HG03196 (cell line): Measurements from ENCODE around the gene ZNF485.
"Not testable (repeated sequence)": the region's sequence is repeated elsewhere in the genome, so short reads cannot be mapped to it uniquely, and the experiment has no call there.

Experiments
- ATAC-seq: cut with Tn5 transposase; IDR thresholded peaks from one replicate; pipeline ENCODE4 v1.9.1; 2021; ENCODE audit not compliant: unreplicated experiment

ZNF485 gene

GRCh38 chr10:43601576-43601975, 4.7 kb upstream of the ZNF485 start:
- ATAC-seq: not testable (repeated sequence)

DNA sequence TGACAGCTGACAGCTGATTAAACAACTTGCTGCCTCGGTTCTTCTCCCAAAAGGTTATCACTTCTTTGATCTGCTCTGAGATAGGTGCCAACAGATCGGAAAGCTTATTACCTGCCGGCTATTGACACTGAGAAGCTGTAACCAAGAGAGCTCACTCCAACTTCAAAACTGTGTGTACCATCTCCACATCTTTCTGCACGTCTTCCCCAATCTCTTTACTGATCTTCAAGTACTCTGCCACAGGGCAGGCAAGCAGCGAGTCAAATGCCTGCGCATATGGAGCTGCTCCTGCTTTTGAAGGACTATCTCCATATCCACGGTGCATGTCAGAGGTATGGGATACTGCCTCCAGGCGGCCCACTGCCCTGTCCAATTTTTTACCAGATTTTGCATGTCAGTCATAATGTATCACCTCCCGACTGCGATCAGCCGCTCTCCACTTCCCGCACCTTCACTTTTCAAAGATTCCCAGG, 352 bp upstream of the ZNF485 start:
- no peak for ATAC-seq

- ATAC-seq: no peak
Measured at GRCh38 chr10:43607199-43607573, 948 bp downstream of the ZNF485 start.

- no peak for ATAC-seq
Measured at GRCh38 chr10:43610636-43611035, 4.4 kb downstream of the ZNF485 start.

DNA sequence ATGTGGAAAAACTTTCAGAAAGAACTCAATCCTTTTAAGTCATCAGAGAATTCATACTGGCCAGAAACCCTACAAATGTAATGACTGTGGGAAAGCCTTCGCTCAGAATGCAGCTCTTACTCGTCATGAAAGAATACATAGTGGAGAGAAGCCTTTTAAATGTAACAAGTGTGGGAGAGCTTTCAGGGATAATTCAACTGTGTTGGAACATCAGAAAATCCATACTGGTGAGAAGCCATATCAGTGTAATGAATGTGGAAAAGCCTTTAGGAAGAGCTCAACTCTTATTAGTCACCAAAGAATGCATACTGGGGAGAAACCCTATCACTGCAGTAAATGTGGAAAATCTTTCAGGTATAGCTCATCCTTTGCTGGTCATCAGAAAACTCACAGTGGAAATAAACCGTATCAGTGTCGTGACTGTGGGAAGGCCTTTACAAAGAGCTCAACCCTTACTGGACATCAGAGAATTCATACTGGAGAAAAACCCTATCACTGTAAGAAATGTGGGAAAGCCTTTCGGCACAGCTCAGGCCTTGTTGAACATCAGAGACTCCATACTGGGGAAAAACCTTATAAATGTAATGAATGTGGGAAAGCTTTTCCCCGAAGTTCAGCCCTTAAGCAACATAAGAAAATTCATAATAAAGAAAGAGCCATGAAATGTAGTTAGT, 10.6 kb downstream of the ZNF485 start:
- no peak for ATAC-seq

- no peak for ATAC-seq
Measured at GRCh38 chr10:43619368-43619767, 13.1 kb downstream of the ZNF485 start.

GRCh38 chr10:43622038-43622437, 15.8 kb downstream of the ZNF485 start:
- ATAC-seq: no peak

- ATAC-seq: no peak
Measured at GRCh38 chr10:43623351-43623750, 17.1 kb downstream of the ZNF485 start.

DNA sequence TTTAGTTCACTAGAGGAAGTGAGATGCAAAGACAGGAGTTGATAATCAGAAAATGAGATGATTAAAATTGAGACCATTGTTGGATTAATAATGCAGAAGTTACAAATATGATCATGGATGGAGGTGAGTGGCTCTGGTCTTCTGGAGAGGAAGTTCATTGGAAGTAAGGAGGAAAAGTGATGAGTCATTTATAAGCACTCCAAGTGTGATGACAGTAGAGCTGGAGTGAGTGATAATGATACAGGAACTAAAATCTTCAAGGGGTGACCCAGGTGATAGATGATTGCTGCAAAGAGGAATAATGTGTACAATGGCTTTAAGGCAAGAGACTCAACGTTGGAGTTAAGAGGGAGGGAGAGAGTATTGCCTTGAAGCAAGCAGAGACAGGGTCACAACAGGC, 21.7 kb downstream of the ZNF485 start:
- no peak for ATAC-seq

GRCh38 chr10:43628956-43629355, 22.7 kb downstream of the ZNF485 start:
- ATAC-seq: no peak

DNA sequence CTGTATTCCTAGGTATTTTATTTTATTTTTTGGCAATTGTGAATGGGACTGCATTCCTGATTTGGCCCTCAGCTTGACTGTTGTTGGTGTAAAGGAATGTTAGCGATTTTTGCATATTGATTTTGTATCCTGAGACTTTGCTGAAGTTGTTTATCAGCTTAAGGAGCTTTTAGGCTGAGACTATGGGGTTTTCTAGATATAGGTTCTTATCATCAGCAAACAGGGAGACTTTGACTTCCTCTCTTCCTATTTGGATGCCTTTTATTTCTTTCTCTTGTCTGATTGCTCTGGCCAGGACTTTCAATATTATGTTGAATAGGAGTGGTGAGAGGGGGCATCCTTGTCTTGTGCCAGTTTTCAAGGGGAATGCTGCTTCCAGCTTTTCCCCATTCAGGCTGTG, 29.6 kb downstream of the ZNF485 start:
- not testable (repeated sequence) for ATAC-seq

DNA sequence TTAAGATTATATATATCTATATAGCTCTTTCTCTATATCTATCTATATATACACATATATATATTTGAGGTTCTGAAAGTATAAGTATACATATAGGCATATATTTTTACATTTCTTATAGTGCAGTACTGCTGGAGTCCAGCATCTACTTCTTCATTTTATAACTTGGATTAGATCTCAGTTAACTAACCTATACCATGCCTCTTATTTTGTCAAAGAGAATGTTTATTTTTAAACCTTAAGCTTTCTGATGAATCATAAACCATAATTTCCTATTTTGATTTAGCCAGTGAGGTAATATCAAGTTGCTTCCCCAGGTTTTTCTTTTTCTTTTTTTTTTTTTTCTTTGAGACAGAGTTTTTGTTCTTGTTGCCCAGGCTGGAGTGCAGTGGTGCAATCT, 34.4 kb downstream of the ZNF485 start:
- ATAC-seq: no peak

- ATAC-seq: no peak
Measured at GRCh38 chr10:43644252-43644651, 38.0 kb downstream of the ZNF485 start.

- ATAC-seq: no peak
Measured at GRCh38 chr10:43645866-43646265, 39.6 kb downstream of the ZNF485 start.

- ATAC-seq: no peak
Measured at GRCh38 chr10:43647576-43647975, 41.3 kb downstream of the ZNF485 start.

DNA sequence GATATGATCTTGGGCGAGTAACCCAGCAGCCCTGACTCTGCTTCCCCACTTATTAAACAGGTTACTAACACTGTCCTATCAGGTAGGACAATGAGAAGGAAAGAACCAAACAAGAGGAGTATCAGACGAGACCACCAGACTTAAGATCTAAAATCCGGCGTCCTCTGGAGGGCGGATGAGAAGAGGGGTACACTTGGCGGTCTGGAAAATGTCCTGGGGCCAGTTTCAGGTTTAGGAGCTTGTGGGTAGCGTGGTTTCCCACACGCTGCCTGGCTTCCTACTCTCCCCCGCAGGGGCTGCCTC, 41.8 kb downstream of the ZNF485 start:
- no peak for ATAC-seq

GRCh38 chr10:43648398-43649184, 42.4 kb downstream of the ZNF485 start, which contains the start of gene ZNF32:
ZNF32 (minus strand) TSS chr10:43648881; CDS start chr10:43646133, 2,748 bp downstream.
- peak; percentile 100 for ATAC-seq

GRCh38 chr10:43649185-43649523, 42.9 kb downstream of the ZNF485 start:
- peak; percentile 3 for ATAC-seq

DNA sequence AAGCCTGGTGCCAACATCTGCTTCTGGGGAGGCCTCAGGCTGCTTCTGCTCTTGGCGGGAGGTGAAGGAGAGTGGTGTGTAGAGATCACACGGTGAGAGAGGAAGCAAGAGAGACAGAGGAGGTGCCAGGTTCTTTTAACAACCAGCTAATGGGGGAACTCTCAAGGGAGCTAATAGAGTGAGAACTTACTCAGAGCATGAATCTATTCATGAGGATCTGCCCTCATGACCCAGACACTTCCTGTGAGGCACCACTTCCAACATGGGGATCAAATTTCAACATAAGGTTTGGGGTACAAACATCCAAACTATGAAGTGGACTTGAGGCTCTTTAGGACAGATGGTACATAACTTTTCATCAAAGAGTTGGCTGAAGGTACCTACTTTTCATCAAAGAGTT, 47.5 kb downstream of the ZNF485 start:
- no peak for ATAC-seq

DNA sequence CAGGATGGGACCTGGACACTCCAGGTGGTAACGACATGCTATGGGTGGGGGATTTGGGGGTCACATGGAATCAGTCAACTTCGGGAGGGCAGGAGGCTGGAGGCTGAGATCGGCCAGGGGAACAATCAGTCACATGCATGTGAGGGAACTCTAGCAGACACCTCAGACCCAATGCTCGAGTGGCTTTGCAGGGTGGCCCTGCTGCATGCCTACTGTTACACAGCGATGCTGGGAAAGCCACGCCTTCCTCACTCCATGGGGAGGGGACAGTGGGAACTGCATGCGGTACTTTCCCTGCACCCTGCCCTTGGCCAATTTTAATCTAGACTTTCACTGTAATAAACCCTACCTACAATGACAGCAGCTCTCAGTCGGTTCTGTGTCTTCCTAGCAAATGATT, 49.1 kb downstream of the ZNF485 start:
- ATAC-seq: no peak

- ATAC-seq: no peak
Measured at GRCh38 chr10:43658227-43658626, 52.0 kb downstream of the ZNF485 start.

GRCh38 chr10:43665054-43665453, 58.8 kb downstream of the ZNF485 start:
- no peak for ATAC-seq

DNA sequence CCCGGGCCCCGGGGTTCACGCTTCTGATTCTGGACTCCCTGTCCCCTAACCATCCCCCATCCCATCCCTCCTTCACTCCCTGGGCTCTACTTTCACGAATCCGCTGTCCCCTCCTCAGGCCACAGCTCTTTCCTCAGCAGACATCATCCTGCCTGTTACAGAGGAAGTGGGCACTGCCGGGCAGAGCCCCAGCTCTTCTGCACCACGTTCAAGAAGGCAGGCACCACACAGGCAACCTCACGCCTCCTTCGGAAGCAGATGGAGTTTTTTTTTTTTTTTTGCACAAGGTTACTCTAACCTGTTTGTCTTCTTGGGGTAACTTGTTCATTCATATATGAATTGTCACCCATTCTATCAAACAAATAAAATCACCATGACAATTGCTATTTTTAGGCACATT, 60.3 kb downstream of the ZNF485 start:
- ATAC-seq: no peak
